DOHH2 (cell line): ENCODE data around the gene CSMD2.

ENCODE experiments used
- EZH2phosphoT487 ChIP-seq: fragments of 200-600 bp; sonication (generic); IDR thresholded peaks from 2 replicates; pipeline ENCODE4 v1.6.1; 2017; ENCODE audit warnings: borderline replicate concordance, mild to moderate bottlenecking, antibody characterized with exemption, low read length, moderate library complexity, mixed read lengths
- TF ChIP-seq, protein P1 (sequence below): fragments of 200-600 bp; sonication (generic); IDR thresholded peaks from one replicate; pipeline ENCODE4 v1.5.1; 2014; ENCODE audit warnings: antibody characterized with exemption, mild to moderate bottlenecking, low read depth, low read length; ENCODE audit not compliant: poor library complexity, severe bottlenecking

GRCh38 chr1:33872683-33873082 lies 292.3 kb downstream of the CSMD2 start:
- TF ChIP-seq, protein P1, sequence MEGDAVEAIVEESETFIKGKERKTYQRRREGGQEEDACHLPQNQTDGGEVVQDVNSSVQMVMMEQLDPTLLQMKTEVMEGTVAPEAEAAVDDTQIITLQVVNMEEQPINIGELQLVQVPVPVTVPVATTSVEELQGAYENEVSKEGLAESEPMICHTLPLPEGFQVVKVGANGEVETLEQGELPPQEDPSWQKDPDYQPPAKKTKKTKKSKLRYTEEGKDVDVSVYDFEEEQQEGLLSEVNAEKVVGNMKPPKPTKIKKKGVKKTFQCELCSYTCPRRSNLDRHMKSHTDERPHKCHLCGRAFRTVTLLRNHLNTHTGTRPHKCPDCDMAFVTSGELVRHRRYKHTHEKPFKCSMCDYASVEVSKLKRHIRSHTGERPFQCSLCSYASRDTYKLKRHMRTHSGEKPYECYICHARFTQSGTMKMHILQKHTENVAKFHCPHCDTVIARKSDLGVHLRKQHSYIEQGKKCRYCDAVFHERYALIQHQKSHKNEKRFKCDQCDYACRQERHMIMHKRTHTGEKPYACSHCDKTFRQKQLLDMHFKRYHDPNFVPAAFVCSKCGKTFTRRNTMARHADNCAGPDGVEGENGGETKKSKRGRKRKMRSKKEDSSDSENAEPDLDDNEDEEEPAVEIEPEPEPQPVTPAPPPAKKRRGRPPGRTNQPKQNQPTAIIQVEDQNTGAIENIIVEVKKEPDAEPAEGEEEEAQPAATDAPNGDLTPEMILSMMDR = no peak
- no peak for TF ChIP-seq EZH2phosphoT487
